K562 (cell line): ENCODE results near the gene WWOX.

Source experiments
- BMI1 ChIP-seq: fragments of 150-350 bp; IDR thresholded peaks from 2 replicates; pipeline ENCODE4 v1.6.1; 2014; ENCODE audit warnings: low read length
- CTCF ChIP-seq, 3 experiments: IDR thresholded peaks in 2 of 3; conservative IDR thresholded peaks in 1 of 3; 2 replicates each; pipeline ENCODE4 v1.5.1; 2011 to 2012; ENCODE audit warnings: low read length in 3 of 3, mild to moderate bottlenecking in 3 of 3, control low read depth in 2 of 3, improper control_type of control experiment in 1 of 3, inconsistent platforms in 1 of 3, low read depth in 1 of 3, mixed read lengths in 1 of 3, moderate library complexity in 1 of 3; ENCODE audit not compliant: insufficient read depth in 2 of 3
- HDAC2 ChIP-seq: fragments of 450-650 bp; IDR thresholded peaks from 2 replicates; pipeline ENCODE4 v1.6.1; 2016; ENCODE audit warnings: mild to moderate bottlenecking
- KDM4B ChIP-seq, 2 experiments: fragments of 450-650 bp in 1 of 2; sonication (generic) in 1 of 2; IDR thresholded peaks; 2 replicates each; pipeline ENCODE4 v1.6.1; 2016 to 2017; ENCODE audit warnings: borderline replicate concordance in 2 of 2, antibody characterized with exemption in 1 of 2, low read depth in 1 of 2, mild to moderate bottlenecking in 1 of 2
- NFRKB ChIP-seq: fragments of 450-650 bp; IDR thresholded peaks from 2 replicates; pipeline ENCODE4 v1.6.1; 2016; ENCODE audit warnings: low read depth
- POLR2AphosphoS5 ChIP-seq: IDR thresholded peaks from 2 replicates; pipeline ENCODE4 v1.6.1; 2011; ENCODE audit warnings: mild to moderate bottlenecking, low read depth, low read length, moderate library complexity; ENCODE audit not compliant: control insufficient read depth, insufficient read depth
- ZNF3 ChIP-seq: fragments of 250-450 bp; sonication (Bioruptor Pico); IDR thresholded peaks from 2 replicates; pipeline ENCODE4 v1.5.0; 2021; ENCODE audit warnings: mild to moderate bottlenecking, moderate library complexity
- ZNF639 ChIP-seq, 2 experiments: fragments of 200-800 bp in 1 of 2; sonication (Bioruptor generic) in 1 of 2; sonication (generic) in 1 of 2; formaldehyde crosslinking in 1 of 2; IDR thresholded peaks in 1 of 2; conservative IDR thresholded peaks in 1 of 2; 2 replicates each; pipeline versions ENCODE4 v1.5.0 to v1.6.1; 2016 to 2020; ENCODE audit warnings: missing compliant biosample characterization in 1 of 2, missing genetic modification characterization in 1 of 2, missing genetic modification reagents in 1 of 2

GRCh38 chr16:78630102-78630501, 530.6 kb downstream of the WWOX start:
- TF ChIP-seq POLR2AphosphoS5, result no peak
- TF ChIP-seq KDM4B (IDR thresholded peaks at IDR 0.05; ENCODE audit: borderline replicate concordance in 2 of 2, low read depth in 1 of 2), result no peak
- no peak for TF ChIP-seq HDAC2
- TF ChIP-seq ZNF3 (CRISPR knock-in tag), result no peak
- TF ChIP-seq NFRKB, result no peak
- TF ChIP-seq ZNF639 (CRISPR knock-in tag; conservative IDR thresholded peaks at IDR 0.05 in 1 of 2, IDR thresholded peaks at IDR 0.05 in 1 of 2), result no peak
- no peak for TF ChIP-seq CTCF (IDR thresholded peaks at IDR 0.05 in 2 of 3, conservative IDR thresholded peaks at IDR 0.05 in 1 of 3; ENCODE audit: insufficient read depth in 2 of 3, low read depth in 1 of 3, low read length in 3 of 3)
- TF ChIP-seq BMI1, result no peak
